Type B pancreatic cell (in vitro differentiated cells): Measurements from ENCODE around the gene SIGLEC7. TPM values are rescaled to one million over a fixed set of nuclear protein-coding genes. Genes with fewer than 3 reads are reported as not detected.

ENCODE experiments used
- DNase-seq: peaks from one replicate; pipeline ENCODE4 v3.0.0; 2021; ENCODE audit warnings: mixed read lengths; ENCODE audit not compliant: unreplicated experiment; ENCODE audit errors: extremely low spot score
- H3K27ac Mint-ChIP-seq: 2 replicates; pipeline ENCODE4 v1.8.0; 2021; ENCODE audit warnings: mild to moderate bottlenecking, mixed read lengths
- H3K27me3 Mint-ChIP-seq: 2 replicates; pipeline ENCODE4 v1.8.0; 2021; ENCODE audit warnings: mixed read lengths
- H3K36me3 Mint-ChIP-seq: 2 replicates; pipeline ENCODE4 v1.8.0; 2021; ENCODE audit warnings: mixed read lengths
- H3K4me1 Mint-ChIP-seq: one replicate; pipeline ENCODE4 v1.8.0; 2021; ENCODE audit warnings: mixed read lengths; ENCODE audit not compliant: unreplicated experiment
- H3K4me3 Mint-ChIP-seq: 2 replicates; pipeline ENCODE4 v1.8.0; 2021; ENCODE audit warnings: mild to moderate bottlenecking, mixed read lengths
- H3K9me3 Mint-ChIP-seq: 2 replicates; pipeline ENCODE4 v1.8.0; 2021; ENCODE audit warnings: mixed read lengths
- total RNA-seq: library from RNA; stranded (reverse); gene quantifications from 2 replicates; pipeline ENCODE4 v1.2.1, GENCODE V29; 2021; ENCODE audit warnings: low replicate concordance
- TF ChIP-seq, protein P1 (sequence below): fragments of 200-600 bp; sonication (generic); conservative IDR thresholded peaks from 2 replicates; pipeline ENCODE4 v1.5.0; 2021; ENCODE audit warnings: antibody characterized with exemption, mild to moderate bottlenecking

Gene SIGLEC7
- total RNA-seq, 1 donor from 2014 or later, result not detected

DNA sequence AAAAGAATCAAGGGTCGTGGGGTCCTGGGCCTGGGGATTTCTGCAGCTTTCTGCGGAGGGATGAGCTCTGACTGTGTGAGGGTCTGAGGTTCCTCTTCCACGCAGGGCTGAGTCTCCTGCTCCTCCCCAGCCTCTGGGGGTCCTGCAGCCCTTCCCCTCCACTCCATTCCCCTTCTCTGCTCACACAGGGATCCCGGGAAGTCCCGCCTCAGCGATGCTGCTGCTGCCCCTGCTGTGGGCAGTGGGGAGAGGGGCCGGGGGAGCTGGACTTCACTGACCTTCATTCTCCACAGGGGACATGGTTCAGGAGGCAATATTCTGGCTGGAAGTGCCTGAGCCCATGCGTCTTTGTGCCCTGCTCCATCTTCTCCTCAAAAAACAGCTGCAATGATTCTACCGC, 56.5 kb downstream of the SIGLEC7 start:
- Mint-ChIP-seq H3K36me3 (no peaks in the 10 kb centered on the region), H3K4me1 (no peaks in the 10 kb centered on the region), H3K4me3 (no peak overlapping the region), H3K27ac (no peak overlapping the region), H3K9me3 (no peaks in the 10 kb centered on the region), H3K27me3 (peaks cover 21% of the 10 kb centered on the region)
- no peak for DNase-seq
- TF ChIP-seq, protein P1, sequence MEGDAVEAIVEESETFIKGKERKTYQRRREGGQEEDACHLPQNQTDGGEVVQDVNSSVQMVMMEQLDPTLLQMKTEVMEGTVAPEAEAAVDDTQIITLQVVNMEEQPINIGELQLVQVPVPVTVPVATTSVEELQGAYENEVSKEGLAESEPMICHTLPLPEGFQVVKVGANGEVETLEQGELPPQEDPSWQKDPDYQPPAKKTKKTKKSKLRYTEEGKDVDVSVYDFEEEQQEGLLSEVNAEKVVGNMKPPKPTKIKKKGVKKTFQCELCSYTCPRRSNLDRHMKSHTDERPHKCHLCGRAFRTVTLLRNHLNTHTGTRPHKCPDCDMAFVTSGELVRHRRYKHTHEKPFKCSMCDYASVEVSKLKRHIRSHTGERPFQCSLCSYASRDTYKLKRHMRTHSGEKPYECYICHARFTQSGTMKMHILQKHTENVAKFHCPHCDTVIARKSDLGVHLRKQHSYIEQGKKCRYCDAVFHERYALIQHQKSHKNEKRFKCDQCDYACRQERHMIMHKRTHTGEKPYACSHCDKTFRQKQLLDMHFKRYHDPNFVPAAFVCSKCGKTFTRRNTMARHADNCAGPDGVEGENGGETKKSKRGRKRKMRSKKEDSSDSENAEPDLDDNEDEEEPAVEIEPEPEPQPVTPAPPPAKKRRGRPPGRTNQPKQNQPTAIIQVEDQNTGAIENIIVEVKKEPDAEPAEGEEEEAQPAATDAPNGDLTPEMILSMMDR, result no peak

DNA sequence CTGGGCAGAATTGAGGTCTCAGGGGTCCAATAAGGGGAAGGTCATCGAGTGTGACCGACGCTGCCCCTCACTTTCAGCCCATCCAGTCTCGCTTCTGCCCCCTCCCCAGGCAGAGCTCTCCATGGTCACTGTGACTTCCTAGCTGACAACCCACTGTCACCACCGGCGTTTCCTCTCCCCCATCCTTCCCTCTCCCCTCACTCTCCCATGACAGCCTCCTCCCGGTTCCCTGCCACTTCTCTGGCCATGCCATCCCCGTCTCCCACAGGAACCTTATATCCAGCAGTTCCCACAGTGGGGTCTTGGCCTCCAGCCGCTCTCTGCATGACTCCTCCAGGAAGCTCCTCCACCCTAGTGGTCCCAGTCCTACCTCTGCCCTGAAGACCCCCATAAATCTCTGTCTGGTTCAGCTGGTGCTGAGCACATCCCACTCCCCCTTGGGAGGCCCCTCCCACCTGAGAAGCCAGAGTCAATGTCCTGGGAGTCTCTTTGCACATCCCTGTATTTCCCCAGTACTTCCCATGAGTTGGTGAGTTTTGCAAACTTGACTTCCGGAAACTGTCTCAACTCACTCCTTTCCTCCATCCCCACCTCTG, 58.1 kb downstream of the SIGLEC7 start:
- TF ChIP-seq, protein P1, result no peak
- no peak for DNase-seq
- H3K4me3 Mint-ChIP-seq, result no peak overlapping the region
- no peaks in the 10 kb centered on the region for H3K9me3 Mint-ChIP-seq
- H3K36me3 Mint-ChIP-seq, result no peaks in the 10 kb centered on the region
- H3K27ac Mint-ChIP-seq, result no peak overlapping the region
- H3K27me3 Mint-ChIP-seq, result peaks cover 20% of the 10 kb centered on the region
- H3K4me1 Mint-ChIP-seq, result no peaks in the 10 kb centered on the region

DNA sequence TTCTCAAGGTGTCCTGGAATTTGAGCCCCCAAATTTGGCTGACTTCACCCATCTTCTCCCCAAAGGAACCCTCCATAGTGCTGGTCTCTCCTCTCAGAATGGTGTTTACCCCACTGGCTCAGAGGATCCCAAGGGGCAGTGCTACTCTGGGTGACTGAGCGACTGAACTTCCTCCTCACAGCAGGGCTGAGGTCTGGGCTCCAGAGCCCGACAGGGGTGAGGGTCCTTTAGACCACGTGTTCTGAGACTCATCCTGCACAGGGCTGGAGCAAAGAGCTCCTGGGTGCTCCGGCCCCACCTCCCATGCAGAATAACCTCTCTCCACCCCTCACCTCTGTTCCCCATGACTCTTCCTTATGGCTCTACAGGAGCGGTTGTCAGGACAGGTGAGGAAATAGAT, 59.6 kb downstream of the SIGLEC7 start:
- Mint-ChIP-seq H3K4me3 (no peak overlapping the region), H3K27me3 (peaks cover 18% of the 10 kb centered on the region), H3K27ac (no peak overlapping the region), H3K9me3 (no peaks in the 10 kb centered on the region), H3K36me3 (no peaks in the 10 kb centered on the region), H3K4me1 (no peaks in the 10 kb centered on the region)
- no peak for DNase-seq
- TF ChIP-seq, protein P1, result no peak

Other genes starting within 250 kb of the SIGLEC7 start
- 0.46 TPM in 1 of 2 replicates, not detected in the other for gene KLK4, start 230.9 kb upstream of the SIGLEC7 start, total RNA-seq
- not detected in 2 replicates for gene KLK5, start 189.3 kb upstream of the SIGLEC7 start, total RNA-seq
- 5.0 and 5.5 TPM in 2 replicates for gene KLK6, start 172.7 kb upstream of the SIGLEC7 start, total RNA-seq
- gene KLK7, start 158.4 kb upstream of the SIGLEC7 start, total RNA-seq, result 0.36 TPM in 1 of 2 replicates, not detected in the other
- gene KLK8, start 140.7 kb upstream of the SIGLEC7 start, total RNA-seq, result 2.6 and 12.0 TPM in 2 replicates
- 1.8 and 2.2 TPM in 2 replicates for gene KLK10, start 122.6 kb upstream of the SIGLEC7 start, total RNA-seq
- gene KLK11, start 115.7 kb upstream of the SIGLEC7 start, total RNA-seq, result 1.3 and 1.4 TPM in 2 replicates
- 0.83 and 1.6 TPM in 2 replicates for gene KLK12, start 107.3 kb upstream of the SIGLEC7 start, total RNA-seq
- 1.5 and 4.7 TPM in 2 replicates for gene KLK13, start 77.2 kb upstream of the SIGLEC7 start, total RNA-seq
- 0.29 and 0.43 TPM in 2 replicates for gene KLK14, start 59.4 kb upstream of the SIGLEC7 start, total RNA-seq
- gene CTU1, start 33.9 kb upstream of the SIGLEC7 start, total RNA-seq, result 8.4 and 9.3 TPM in 2 replicates
- not detected in 2 replicates for gene SIGLEC9, start 17.4 kb upstream of the SIGLEC7 start, total RNA-seq
- not detected in 2 replicates for gene CD33, start 82.8 kb downstream of the SIGLEC7 start, total RNA-seq
- gene SIGLECL1, start 108.8 kb downstream of the SIGLEC7 start, total RNA-seq, result not detected in 2 replicates
- gene IGLON5, start 169.3 kb downstream of the SIGLEC7 start, total RNA-seq, result 0.33 and 18.0 TPM in 2 replicates
- 2.4 and 5.9 TPM in 2 replicates for gene VSIG10L, start 199.8 kb downstream of the SIGLEC7 start, total RNA-seq
- 76.3 and 81.9 TPM in 2 replicates for gene ETFB, start 224.1 kb downstream of the SIGLEC7 start, total RNA-seq
- gene CLDND2, start 226.7 kb downstream of the SIGLEC7 start, total RNA-seq, result 0.97 TPM in 1 of 2 replicates, not detected in the other
- gene NKG7, start 230.4 kb downstream of the SIGLEC7 start, total RNA-seq, result not detected in 2 replicates
- gene LIM2, start 245.7 kb downstream of the SIGLEC7 start, total RNA-seq, result 19.5 TPM in 1 of 2 replicates, not detected in the other
- 0.43 TPM in 1 of 2 replicates, not detected in the other for gene C19orf84, start 248.3 kb downstream of the SIGLEC7 start, total RNA-seq